Measurements from ENCODE around the gene NXPH3.

GRCh38 chr17:49578952-49579500 lies 3.4 kb downstream of the NXPH3 start:
- TF ChIP-seq FOXM1 (IDR thresholded peaks at IDR 0.05; ENCODE audit: borderline replicate concordance) (no peak), FOXA1 (IDR thresholded peaks at IDR 0.05) (no peak), CTBP1 (IDR thresholded peaks at IDR 0.05; ENCODE audit: borderline replicate concordance) (no peak), TARDBP (IDR thresholded peaks at IDR 0.05) (no peak), SP1 (IDR thresholded peaks at IDR 0.05) (no peak), BHLHE40 (IDR thresholded peaks at IDR 0.05; ENCODE audit: borderline replicate concordance) (no peak), ZNF384 (IDR thresholded peaks at IDR 0.05) (no peak), PKNOX1 (IDR thresholded peaks at IDR 0.05) (no peak), ELF4 (IDR thresholded peaks at IDR 0.05) (no peak), HDGF (IDR thresholded peaks at IDR 0.05; ENCODE audit: borderline replicate concordance) (no peak), SUZ12 (IDR thresholded peaks at IDR 0.05) (no peak), ARNT (IDR thresholded peaks at IDR 0.05) (no peak), LEF1 (IDR thresholded peaks at IDR 0.05; ENCODE audit: borderline replicate concordance) (no peak)

Measured in HEK293T (cell line).